H1 (cell line): ENCODE data around the gene NAA38. TPM values are rescaled to one million over a fixed set of nuclear protein-coding genes. Genes with fewer than 3 reads are reported as not detected.

Experiments used
- CHD1 ChIP-seq: IDR thresholded peaks from 2 replicates; pipeline ENCODE4 v1.6.1; 2012; ENCODE audit warnings: low read depth, low read length, improper control_type of control experiment
- CREB1 ChIP-seq: IDR thresholded peaks from 2 replicates; pipeline ENCODE4 v1.6.1; 2012; ENCODE audit warnings: inconsistent platforms
- EZH2 ChIP-seq: fragments of 200-600 bp; sonication (generic); IDR thresholded peaks from 2 replicates; pipeline ENCODE4 v1.7.1; 2012; ENCODE audit warnings: low read depth, mild to moderate bottlenecking, moderate library complexity, low read length, inconsistent platforms; ENCODE audit not compliant: severe bottlenecking
- KDM4A ChIP-seq: IDR thresholded peaks from one replicate; pipeline ENCODE4 v1.7.1; 2012; ENCODE audit warnings: low read depth, mild to moderate bottlenecking, moderate library complexity, low read length, inconsistent platforms; ENCODE audit not compliant: severe bottlenecking
- MAFK ChIP-seq: IDR thresholded peaks from 2 replicates; pipeline ENCODE4 v1.6.1; 2012; ENCODE audit warnings: low read depth, mild to moderate bottlenecking, improper control_type of control experiment, low read length
- RAD21 ChIP-seq, 2 experiments: IDR thresholded peaks in 1 of 2; conservative IDR thresholded peaks in 1 of 2; 2 replicates each; pipeline ENCODE4 v1.6.1; 2011; ENCODE audit warnings: low read depth in 2 of 2, low read length in 2 of 2, improper control_type of control experiment in 1 of 2, inconsistent platforms in 1 of 2, mild to moderate bottlenecking in 1 of 2, moderate library complexity in 1 of 2
- RNF2 ChIP-seq: fragments of 200-900, 300-1000 bp; sonication (generic); IDR thresholded peaks from 2 replicates; pipeline ENCODE4 v1.7.1; 2016; ENCODE audit warnings: borderline replicate concordance, low read depth, mild to moderate bottlenecking, antibody characterized with exemption, low read length; ENCODE audit not compliant: poor library complexity, severe bottlenecking; ENCODE audit errors: missing control alignments
- polyA plus RNA-seq, 7 experiments: library from polyadenylated mRNA; depleted of rRNA in 3 of 7; stranded (reverse) in 5 of 7; unstranded in 2 of 7; fragments of >200 nt in 5 of 7; fragments of 200-250 nt in 2 of 7; gene quantifications; 1 replicate in 5 of 7; 2 replicates in 1 of 7; 4 replicates in 1 of 7; pipeline versions ENCODE4 v1.2.1 to v1.2.3, GENCODE V29; 2011 to 2013; ENCODE audit warnings: missing spikeins in 2 of 7, mixed read lengths in 2 of 7
- total RNA-seq: library from RNA; stranded (reverse); fragmentation: NEBNext Ultra II Directional; extraction: Animal tissue kit (Norgen Biotek cat#: 25700); gene quantifications from 2 replicates; pipeline ENCODE4 v1.2.1, GENCODE V29; 2021

The NAA38 gene
- total and polyA plus RNA-seq, 2 of the 8 experiments (the other 6 are each of a cell fraction or from before 2014, with no cell fraction given) = 30.2 to 109 TPM

GRCh38 chr17:7834957-7835813, 22.2 kb downstream of the NAA38 start (continued):
- TF ChIP-seq RAD21 (IDR thresholded peaks at IDR 0.05 in 1 of 2, conservative IDR thresholded peaks at IDR 0.05 in 1 of 2; ENCODE audit: low read depth in 2 of 2, low read length in 2 of 2) = peak; percentile 49 to 62; a peak in 3 of 4 replicates
- no peak for TF ChIP-seq MAFK
- peak; percentile 86 for TF ChIP-seq CREB1
- no peak for TF ChIP-seq KDM4A
- no peak for TF ChIP-seq EZH2
- no peak for TF ChIP-seq CHD1
- TF ChIP-seq RNF2 = no peak
- TF ChIP-seq, all 59 proteins: peak for 16
